OCI-LY7 (cell line): ENCODE results near the gene FDXACB1.

Experiments
- EZH2phosphoT487 ChIP-seq: fragments of 200-600 bp; sonication (generic); IDR thresholded peaks from 2 replicates; pipeline ENCODE4 v1.6.1; 2018; ENCODE audit warnings: low read depth, borderline replicate concordance, mild to moderate bottlenecking, mixed run types, antibody characterized with exemption, low read length, moderate library complexity, mixed read lengths
- TF ChIP-seq, protein P1 (sequence below): fragments of 200-600 bp; sonication (generic); conservative IDR thresholded peaks from 2 replicates; pipeline ENCODE4 v1.5.1; 2014; ENCODE audit warnings: mild to moderate bottlenecking, antibody characterized with exemption, low read length, moderate library complexity, mixed read lengths

DNA sequence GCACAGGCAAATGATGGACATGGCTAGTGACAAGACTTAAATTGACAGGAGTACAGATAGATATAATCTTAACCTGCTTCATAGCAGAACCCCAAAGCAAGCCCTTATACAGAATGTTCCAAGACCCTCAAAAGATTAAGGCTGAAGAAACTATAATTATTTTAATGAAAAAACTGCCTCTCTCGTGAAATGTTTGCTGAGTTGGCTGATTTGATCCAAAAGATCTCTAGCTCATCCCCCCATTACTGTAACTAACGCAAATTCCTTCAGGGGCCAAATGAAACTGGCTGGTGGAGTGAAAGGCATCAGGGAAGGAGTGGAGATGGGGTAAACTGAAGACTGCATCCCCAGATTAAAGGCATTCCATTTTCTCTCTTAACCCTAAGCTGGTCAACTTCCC, 26.9 kb downstream of the FDXACB1 start:
- TF ChIP-seq, protein P1, sequence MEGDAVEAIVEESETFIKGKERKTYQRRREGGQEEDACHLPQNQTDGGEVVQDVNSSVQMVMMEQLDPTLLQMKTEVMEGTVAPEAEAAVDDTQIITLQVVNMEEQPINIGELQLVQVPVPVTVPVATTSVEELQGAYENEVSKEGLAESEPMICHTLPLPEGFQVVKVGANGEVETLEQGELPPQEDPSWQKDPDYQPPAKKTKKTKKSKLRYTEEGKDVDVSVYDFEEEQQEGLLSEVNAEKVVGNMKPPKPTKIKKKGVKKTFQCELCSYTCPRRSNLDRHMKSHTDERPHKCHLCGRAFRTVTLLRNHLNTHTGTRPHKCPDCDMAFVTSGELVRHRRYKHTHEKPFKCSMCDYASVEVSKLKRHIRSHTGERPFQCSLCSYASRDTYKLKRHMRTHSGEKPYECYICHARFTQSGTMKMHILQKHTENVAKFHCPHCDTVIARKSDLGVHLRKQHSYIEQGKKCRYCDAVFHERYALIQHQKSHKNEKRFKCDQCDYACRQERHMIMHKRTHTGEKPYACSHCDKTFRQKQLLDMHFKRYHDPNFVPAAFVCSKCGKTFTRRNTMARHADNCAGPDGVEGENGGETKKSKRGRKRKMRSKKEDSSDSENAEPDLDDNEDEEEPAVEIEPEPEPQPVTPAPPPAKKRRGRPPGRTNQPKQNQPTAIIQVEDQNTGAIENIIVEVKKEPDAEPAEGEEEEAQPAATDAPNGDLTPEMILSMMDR: no peak
- no peak for TF ChIP-seq EZH2phosphoT487
